Stimulated activated CD8-positive, alpha-beta memory T cell treated with anti-CD3 and anti-CD28 coated beads, Interleukin-7, amount 100 ng/mL, for 1 hour (primary cell): Measurements from ENCODE around the gene ADCY6.

Experiments used
- DNase-seq, 2 donors: peaks; one replicate each; pipeline ENCODE4 v3.0.0-alpha.2; 2020; ENCODE audit warnings: low read depth in 2 of 2

ADCY6 gene

GRCh38 chr12:48783432-48783831 is 5.5 kb downstream of the ADCY6 start:
- no peak for DNase-seq

- DNase-seq, result no peak
Measured at GRCh38 chr12:48782457-48783395, 6.2 kb downstream of the ADCY6 start.

GRCh38 chr12:48781750-48782456 is 7.0 kb downstream of the ADCY6 start:
- DNase-seq, result no peak

GRCh38 chr12:48780381-48781025 is 8.4 kb downstream of the ADCY6 start:
- no peak for DNase-seq

- DNase-seq, result no peak
Measured at GRCh38 chr12:48779869-48780268, 9.0 kb downstream of the ADCY6 start.

- no peak for DNase-seq
Measured at GRCh38 chr12:48777501-48778400, 11.1 kb downstream of the ADCY6 start.

GRCh38 chr12:48776956-48777355 is 11.9 kb downstream of the ADCY6 start:
- DNase-seq, result no peak

GRCh38 chr12:48775991-48776649 is 12.8 kb downstream of the ADCY6 start:
- DNase-seq, result no peak

- DNase-seq, result no peak
Measured at GRCh38 chr12:48775299-48775698, 13.6 kb downstream of the ADCY6 start.

- DNase-seq, result no peak
Measured at GRCh38 chr12:48774516-48774915, 14.4 kb downstream of the ADCY6 start.

GRCh38 chr12:48773686-48774085 is 15.2 kb downstream of the ADCY6 start:
- no peak for DNase-seq

- no peak for DNase-seq
Measured at GRCh38 chr12:48771588-48772112, 17.2 kb downstream of the ADCY6 start.

- no peak for DNase-seq
Measured at GRCh38 chr12:48770756-48771155, 18.1 kb downstream of the ADCY6 start.

- no peak for DNase-seq
Measured at GRCh38 chr12:48768736-48769135, 20.2 kb downstream of the ADCY6 start.

- no peak for DNase-seq
Measured at GRCh38 chr12:48768147-48768546, 20.7 kb downstream of the ADCY6 start.

GRCh38 chr12:48767521-48767920 is 21.4 kb downstream of the ADCY6 start:
- DNase-seq, result no peak

- no peak for DNase-seq
Measured at GRCh38 chr12:48767047-48767446, 21.8 kb downstream of the ADCY6 start.

GRCh38 chr12:48765753-48766162 is 23.1 kb downstream of the ADCY6 start:
- DNase-seq, result no peak

GRCh38 chr12:48764521-48764920 is 24.4 kb downstream of the ADCY6 start:
- DNase-seq, result no peak

GRCh38 chr12:48758737-48759136 is 30.2 kb downstream of the ADCY6 start:
- no peak for DNase-seq

GRCh38 chr12:48758186-48758585 is 30.7 kb downstream of the ADCY6 start:
- no peak for DNase-seq
